ENCODE measurements around the gene ATP5PD. TPM values are rescaled to one million over a fixed set of nuclear protein-coding genes. Genes with fewer than 3 reads are reported as not detected.

The ATP5PD gene
- total and polyA plus RNA-seq, 2 of the 13 experiments (the other 11 are each of a cell fraction or from before 2014, with no cell fraction given), result 158 to 428 TPM

GRCh38 chr17:75012346-75013091 lies 34.2 kb downstream of the ATP5PD start, which contains the start of gene MRPL58 (continued):
- TF ChIP-seq CENPX (CRISPR knock-in tag; IDR thresholded peaks at IDR 0.05) (no peak), BORCS8-MEF2B (CRISPR knock-in tag; IDR thresholded peaks at IDR 0.05) (peak; percentile 61), NFKB2 (CRISPR knock-in tag; IDR thresholded peaks at IDR 0.05; ENCODE audit: borderline replicate concordance) (peak; percentile 97), SMARCE1 (IDR thresholded peaks at IDR 0.05; ENCODE audit: borderline replicate concordance) (no peak), PAX8 (CRISPR knock-in tag; IDR thresholded peaks at IDR 0.05; ENCODE audit: borderline replicate concordance) (peak; percentile 80), MYNN (CRISPR knock-in tag; IDR thresholded peaks at IDR 0.05; ENCODE audit: low read depth) (peak; percentile 88; the same call in 1 of the 2 replicates), RAD21 (CRISPR knock-in tag; IDR thresholded peaks at IDR 0.05) (peak; percentile 80), PHF20 (CRISPR knock-in tag; IDR thresholded peaks at IDR 0.05) (peak; percentile 98), PPARG (CRISPR knock-in tag; conservative IDR thresholded peaks at IDR 0.05) (peak; percentile 79), ZNF782 (CRISPR knock-in tag; IDR thresholded peaks at IDR 0.05; ENCODE audit: borderline replicate concordance) (peak; percentile 95; the same call in 1 of the 2 replicates), FOSL2 (CRISPR knock-in tag; IDR thresholded peaks at IDR 0.05) (peak; percentile 65), CENPT (CRISPR knock-in tag; IDR thresholded peaks at IDR 0.05; ENCODE audit: low read depth) (peak; percentile 98), SP4 (CRISPR knock-in tag; IDR thresholded peaks at IDR 0.05) (peak; percentile 92), E2F5 (CRISPR knock-in tag; conservative IDR thresholded peaks at IDR 0.05) (peak; percentile 91), HOMEZ (CRISPR knock-in tag; IDR thresholded peaks at IDR 0.05; ENCODE audit: low read depth) (no peak; the same call in none of the 2 replicates), CEBPZ (IDR thresholded peaks at IDR 0.05; ENCODE audit: low read length) (no peak), FUBP1 (CRISPR knock-in tag; IDR thresholded peaks at IDR 0.05; ENCODE audit: borderline replicate concordance) (peak; percentile 49; the same call in 1 of the 2 replicates), NR2F1 (CRISPR knock-in tag; IDR thresholded peaks at IDR 0.05) (peak in 1 of 2 experiments; percentile 66; a peak in 2 of 4 replicates), MTERF4 (CRISPR knock-in tag; IDR thresholded peaks at IDR 0.05) (no peak; the same call in 1 of the 2 replicates), NONO (IDR thresholded peaks at IDR 0.05) (no peak), NONO (CRISPR knock-in tag; conservative IDR thresholded peaks at IDR 0.05) (peak; percentile 99)
